ENCODE data around the gene LTB4R2.

DNA sequence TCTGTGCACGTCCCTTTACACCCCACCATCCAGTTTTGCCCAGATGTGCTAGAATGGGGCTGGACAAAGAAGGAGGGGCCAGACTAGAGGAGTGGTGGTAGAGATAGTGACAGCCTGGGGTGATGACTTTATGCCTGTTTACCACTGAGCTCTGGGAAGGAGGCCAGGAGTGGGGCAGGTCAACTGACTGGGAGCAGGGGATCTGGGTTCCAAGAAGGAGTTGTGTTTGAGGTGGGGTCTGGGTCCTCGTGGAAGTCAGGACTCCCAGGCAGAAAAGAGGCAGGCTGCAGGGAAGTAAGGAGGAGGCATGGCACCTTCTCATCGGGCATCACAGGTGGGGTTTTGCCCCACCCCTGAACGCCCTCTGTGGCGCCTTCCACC lies 315 bp downstream of the LTB4R2 start:
- TF ChIP-seq POLR2AphosphoS5 (IDR thresholded peaks at IDR 0.05; ENCODE audit: borderline replicate concordance, low read depth, low read length) (no peak), EZH2 (IDR thresholded peaks at IDR 0.05) (no peak)
